H1 (cell line): ENCODE data around the gene LMNTD2.

Experiments
- BACH1 ChIP-seq: IDR thresholded peaks from 2 replicates; pipeline ENCODE4 v1.6.1; 2012; ENCODE audit warnings: low read length, improper control_type of control experiment
- BRCA1 ChIP-seq: IDR thresholded peaks from 2 replicates; pipeline ENCODE4 v1.6.1; 2012; ENCODE audit warnings: low read depth, low read length, improper control_type of control experiment
- EP300 ChIP-seq, 2 experiments: IDR thresholded peaks; 1 replicate in 1 of 2; 2 replicates in 1 of 2; pipeline ENCODE4 v1.6.1; 2011 to 2012; ENCODE audit warnings: low read depth in 2 of 2, low read length in 2 of 2, mild to moderate bottlenecking in 2 of 2, borderline replicate concordance in 1 of 2, inconsistent platforms in 1 of 2, moderate library complexity in 1 of 2
- JUND ChIP-seq: IDR thresholded peaks from 2 replicates; pipeline ENCODE4 v1.6.1; 2011; ENCODE audit warnings: mild to moderate bottlenecking, improper control_type of control experiment, low read length
- MAFK ChIP-seq: IDR thresholded peaks from 2 replicates; pipeline ENCODE4 v1.6.1; 2012; ENCODE audit warnings: low read depth, mild to moderate bottlenecking, improper control_type of control experiment, low read length
- YY1 ChIP-seq: IDR thresholded peaks from 2 replicates; pipeline ENCODE4 v1.6.1; 2011; ENCODE audit warnings: low read depth, mild to moderate bottlenecking, low read length
- TF ChIP-seq, protein P1 (sequence below), 3 experiments: IDR thresholded peaks; 1 replicate in 2 of 3; 2 replicates in 1 of 3; pipeline versions ENCODE4 v1.5.1 to v1.6.1; 2011; ENCODE audit warnings: low read length in 3 of 3, mild to moderate bottlenecking in 3 of 3, inconsistent platforms in 2 of 3, low read depth in 1 of 3, moderate library complexity in 1 of 3; ENCODE audit not compliant: insufficient read depth in 1 of 3; ENCODE audit errors: control extremely low read depth in 1 of 3

DNA sequence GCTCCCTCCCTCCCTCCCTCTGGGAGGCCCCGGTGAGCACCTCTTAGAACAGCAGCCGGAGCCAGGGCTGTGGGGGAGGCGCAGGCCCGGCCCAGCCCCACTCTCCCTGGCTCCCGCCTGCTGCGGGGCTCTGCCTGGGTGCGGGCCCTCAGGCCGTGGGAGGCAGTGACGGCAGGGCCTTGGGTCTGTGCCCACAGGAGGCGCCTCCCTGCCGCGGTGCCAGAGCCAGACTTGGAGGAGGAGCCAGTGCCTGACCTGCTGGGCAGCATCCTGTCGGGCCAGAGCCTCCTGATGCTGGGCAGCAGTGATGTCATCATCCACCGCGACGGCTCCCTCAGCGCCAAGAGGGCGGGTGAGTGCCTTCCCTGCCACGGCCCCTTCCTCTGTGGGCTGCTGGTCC lies 45.7 kb upstream of the LMNTD2 start:
- no peak for TF ChIP-seq BACH1
- no peak for TF ChIP-seq MAFK
- TF ChIP-seq, protein P1, sequence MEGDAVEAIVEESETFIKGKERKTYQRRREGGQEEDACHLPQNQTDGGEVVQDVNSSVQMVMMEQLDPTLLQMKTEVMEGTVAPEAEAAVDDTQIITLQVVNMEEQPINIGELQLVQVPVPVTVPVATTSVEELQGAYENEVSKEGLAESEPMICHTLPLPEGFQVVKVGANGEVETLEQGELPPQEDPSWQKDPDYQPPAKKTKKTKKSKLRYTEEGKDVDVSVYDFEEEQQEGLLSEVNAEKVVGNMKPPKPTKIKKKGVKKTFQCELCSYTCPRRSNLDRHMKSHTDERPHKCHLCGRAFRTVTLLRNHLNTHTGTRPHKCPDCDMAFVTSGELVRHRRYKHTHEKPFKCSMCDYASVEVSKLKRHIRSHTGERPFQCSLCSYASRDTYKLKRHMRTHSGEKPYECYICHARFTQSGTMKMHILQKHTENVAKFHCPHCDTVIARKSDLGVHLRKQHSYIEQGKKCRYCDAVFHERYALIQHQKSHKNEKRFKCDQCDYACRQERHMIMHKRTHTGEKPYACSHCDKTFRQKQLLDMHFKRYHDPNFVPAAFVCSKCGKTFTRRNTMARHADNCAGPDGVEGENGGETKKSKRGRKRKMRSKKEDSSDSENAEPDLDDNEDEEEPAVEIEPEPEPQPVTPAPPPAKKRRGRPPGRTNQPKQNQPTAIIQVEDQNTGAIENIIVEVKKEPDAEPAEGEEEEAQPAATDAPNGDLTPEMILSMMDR (IDR thresholded peaks at IDR 0.05; ENCODE audit: control extremely low read depth in 1 of 3, insufficient read depth in 1 of 3, low read depth in 1 of 3, low read length in 3 of 3), result no peak
- no peak for TF ChIP-seq EP300 (IDR thresholded peaks at IDR 0.05; ENCODE audit: borderline replicate concordance in 1 of 2, low read depth in 2 of 2, low read length in 2 of 2)
- no peak for TF ChIP-seq BRCA1
- TF ChIP-seq YY1, result no peak
- TF ChIP-seq JUND, result no peak
